Vagina (tissue), 2 donors: ENCODE data around the gene DHX29. TPM values are rescaled to one million over a fixed set of nuclear protein-coding genes. Genes with fewer than 3 reads are reported as not detected.

ENCODE experiments used
- DNase-seq, 2 donors: peaks; one replicate each; pipeline ENCODE4 v3.0.0-alpha.2; 2017; ENCODE audit errors: extremely low spot score in 2 of 2
- H3K27ac ChIP-seq: fragments of 200-600 bp; sonication (generic); one replicate; pipeline ENCODE4 v1.5.1; 2019
- H3K27me3 ChIP-seq: fragments of 200-600 bp; sonication (generic); one replicate; pipeline ENCODE4 v1.5.1; 2019
- H3K36me3 ChIP-seq, 2 donors: fragments of 200-600 bp; sonication (generic); one replicate each; pipeline ENCODE4 v1.5.1; 2017 to 2019
- H3K4me1 ChIP-seq: fragments of 200-600 bp; sonication (generic); one replicate; pipeline ENCODE4 v1.5.1; 2019
- H3K4me3 ChIP-seq, 2 donors: fragments of 200-600 bp; sonication (generic); 1 replicate in 1 of 2; 2 replicates in 1 of 2; pipeline ENCODE4 v1.5.1; 2016 to 2019
- H3K9me3 ChIP-seq: fragments of 200-600 bp; sonication (generic); one replicate; pipeline ENCODE4 v1.5.1; 2019
- POLR2A ChIP-seq, 2 donors: fragments of 450-650 bp; IDR thresholded peaks; one replicate each; pipeline ENCODE4 v1.6.1; 2017; ENCODE audit warnings: antibody characterized with exemption in 2 of 2, mild to moderate bottlenecking in 2 of 2, moderate library complexity in 2 of 2
- POLR2AphosphoS5 ChIP-seq, 2 donors: sonication (generic); formaldehyde crosslinking; IDR thresholded peaks; one replicate each; pipeline ENCODE4 v1.9.0; 2017; ENCODE audit warnings: antibody characterized with exemption in 2 of 2, mild to moderate bottlenecking in 2 of 2, low read depth in 1 of 2; ENCODE audit not compliant: insufficient read depth in 1 of 2
- intact Hi-C: fragments of 100-400 bp; cut with DNase I; formaldehyde crosslinking; loops from one replicate; pipeline ENCODE4 v1.15.1; 2023
- total RNA-seq: library from RNA; depleted of rRNA; stranded (reverse); fragments of >200 nt; gene quantifications from one replicate; pipeline ENCODE4 v1.2.3, GENCODE V29; 2016
- TF ChIP-seq, protein P1 (sequence below), 3 experiments: fragments of 450-650 bp in 2 of 3; fragments of 200-600 bp in 1 of 3; sonication (generic) in 1 of 3; IDR thresholded peaks; one replicate each; pipeline ENCODE4 v1.5.1; 2017 to 2019; ENCODE audit warnings: antibody characterized with exemption in 3 of 3, mild to moderate bottlenecking in 2 of 3, moderate library complexity in 2 of 3

Gene DHX29
- total RNA-seq, 1 donor from 2014 or later, result 19.2 TPM

DNA sequence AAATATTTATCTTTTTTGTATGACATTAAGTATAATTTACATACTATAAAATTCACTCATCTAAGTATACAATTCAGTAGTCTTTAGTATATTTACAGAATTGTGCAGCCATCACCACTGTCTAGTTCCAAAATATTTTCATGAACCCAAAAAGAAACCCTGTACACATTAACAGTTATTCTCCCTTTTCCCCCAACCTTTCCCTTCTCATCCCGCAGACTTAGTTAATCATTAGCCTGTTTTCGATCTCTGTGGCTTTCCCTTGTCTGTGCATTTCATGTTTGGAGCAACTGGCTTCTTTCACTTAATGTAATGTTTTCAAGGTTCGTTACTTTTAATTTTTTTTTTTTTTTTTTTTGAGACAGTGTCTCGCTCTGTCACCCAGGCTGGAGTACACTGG is 37.8 kb upstream of the DHX29 start:
- no peaks in the 10 kb centered on the region for H3K9me3 ChIP-seq
- H3K4me1 ChIP-seq, result no peaks in the 10 kb centered on the region
- H3K27ac ChIP-seq, result no peak overlapping the region
- H3K27me3 ChIP-seq, result no peaks in the 10 kb centered on the region
- intact Hi-C loops, result loop anchor here (10.0 kb wide), 1 partner anchor 349 kb away; no protein-coding TSS in a partner anchor
- TF ChIP-seq, protein P1, sequence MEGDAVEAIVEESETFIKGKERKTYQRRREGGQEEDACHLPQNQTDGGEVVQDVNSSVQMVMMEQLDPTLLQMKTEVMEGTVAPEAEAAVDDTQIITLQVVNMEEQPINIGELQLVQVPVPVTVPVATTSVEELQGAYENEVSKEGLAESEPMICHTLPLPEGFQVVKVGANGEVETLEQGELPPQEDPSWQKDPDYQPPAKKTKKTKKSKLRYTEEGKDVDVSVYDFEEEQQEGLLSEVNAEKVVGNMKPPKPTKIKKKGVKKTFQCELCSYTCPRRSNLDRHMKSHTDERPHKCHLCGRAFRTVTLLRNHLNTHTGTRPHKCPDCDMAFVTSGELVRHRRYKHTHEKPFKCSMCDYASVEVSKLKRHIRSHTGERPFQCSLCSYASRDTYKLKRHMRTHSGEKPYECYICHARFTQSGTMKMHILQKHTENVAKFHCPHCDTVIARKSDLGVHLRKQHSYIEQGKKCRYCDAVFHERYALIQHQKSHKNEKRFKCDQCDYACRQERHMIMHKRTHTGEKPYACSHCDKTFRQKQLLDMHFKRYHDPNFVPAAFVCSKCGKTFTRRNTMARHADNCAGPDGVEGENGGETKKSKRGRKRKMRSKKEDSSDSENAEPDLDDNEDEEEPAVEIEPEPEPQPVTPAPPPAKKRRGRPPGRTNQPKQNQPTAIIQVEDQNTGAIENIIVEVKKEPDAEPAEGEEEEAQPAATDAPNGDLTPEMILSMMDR (IDR thresholded peaks at IDR 0.05), result no peak
- no peak for TF ChIP-seq POLR2A (IDR thresholded peaks at IDR 0.05)
- TF ChIP-seq POLR2AphosphoS5 (IDR thresholded peaks at IDR 0.05; ENCODE audit: insufficient read depth in 1 of 2, low read depth in 1 of 2), result no peak
- DNase-seq, result no peak
- H3K36me3 ChIP-seq, result peaks cover 0 to 50% of the 10 kb centered on the region in 2 donors
- H3K4me3 ChIP-seq, result no peak overlapping the region

DNA sequence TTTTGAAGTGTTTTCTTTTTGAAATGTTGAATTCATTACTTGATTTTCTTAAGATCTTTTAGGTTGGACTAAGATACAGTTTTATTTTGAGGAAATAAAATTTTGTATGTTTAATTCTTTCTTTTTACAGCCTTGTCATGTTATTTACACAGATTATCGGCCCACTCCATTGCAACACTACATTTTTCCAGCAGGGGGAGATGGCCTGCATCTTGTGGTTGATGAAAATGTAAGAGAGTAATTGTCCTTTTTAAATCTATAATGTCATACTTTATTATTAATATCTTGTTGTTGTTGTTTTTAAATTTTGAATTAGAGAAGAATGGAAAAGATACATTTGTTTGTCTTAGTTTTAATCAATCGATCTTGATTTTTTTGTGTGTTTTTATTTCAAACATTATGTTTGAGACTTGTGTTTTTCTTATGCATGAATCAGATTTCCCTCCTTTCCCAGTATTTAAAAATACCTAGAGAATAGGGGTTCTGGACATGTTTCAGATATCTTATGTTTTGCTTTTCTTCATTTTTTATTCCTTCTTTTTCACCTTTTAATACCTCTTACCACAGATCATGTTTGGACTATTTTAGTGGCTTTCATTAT is 37.0 kb upstream of the DHX29 start:
- Histone ChIP-seq H3K4me3 (no peak overlapping the region), H3K27ac (peak overlapping the region; percentile 6), H3K27me3 (no peaks in the 10 kb centered on the region), H3K36me3 (peaks cover 0 to 42% of the 10 kb centered on the region in 2 donors), H3K4me1 (no peaks in the 10 kb centered on the region), H3K9me3 (no peaks in the 10 kb centered on the region)
- TF ChIP-seq, protein P1 (IDR thresholded peaks at IDR 0.05), result peak; percentile 60 to 76 (median 70)
- no peak for TF ChIP-seq POLR2AphosphoS5 (IDR thresholded peaks at IDR 0.05; ENCODE audit: insufficient read depth in 1 of 2, low read depth in 1 of 2)
- intact Hi-C loops, result loop anchor here (10.0 kb wide), 1 partner anchor 350 kb away; no protein-coding TSS in a partner anchor
- DNase-seq, result no peak

DNA sequence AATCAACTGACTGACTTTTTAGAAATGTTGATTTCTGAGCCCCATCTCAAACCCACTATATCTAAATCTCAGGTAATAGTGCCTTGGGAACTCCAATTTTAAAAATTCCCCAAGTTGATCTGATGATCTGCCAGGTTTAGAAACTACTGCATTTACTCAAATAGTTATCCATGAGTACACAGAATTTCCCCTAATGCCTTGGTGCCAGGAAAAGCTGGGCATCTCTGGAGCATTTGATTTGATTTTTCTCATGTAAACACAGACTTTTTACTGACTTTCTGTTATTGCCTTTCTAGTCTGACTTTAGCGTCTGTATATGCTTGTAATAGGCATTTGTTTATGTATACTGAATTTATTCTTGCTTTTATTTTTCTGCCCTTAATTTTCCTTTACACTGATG is 36.1 kb upstream of the DHX29 start:
- intact Hi-C loops, result loop anchor here (10.0 kb wide), 1 partner anchor 351 kb away; no protein-coding TSS in a partner anchor
- Histone ChIP-seq H3K27me3 (no peaks in the 10 kb centered on the region), H3K4me1 (no peaks in the 10 kb centered on the region), H3K36me3 (peaks cover 0 to 40% of the 10 kb centered on the region in 2 donors), H3K4me3 (no peak overlapping the region), H3K9me3 (no peaks in the 10 kb centered on the region), H3K27ac (peak overlapping the region; percentile 6)
- TF ChIP-seq, protein P1 (IDR thresholded peaks at IDR 0.05), result no peak
- TF ChIP-seq POLR2AphosphoS5 (IDR thresholded peaks at IDR 0.05; ENCODE audit: insufficient read depth in 1 of 2, low read depth in 1 of 2) (no peak), POLR2A (IDR thresholded peaks at IDR 0.05) (no peak)
- no peak for DNase-seq

DNA sequence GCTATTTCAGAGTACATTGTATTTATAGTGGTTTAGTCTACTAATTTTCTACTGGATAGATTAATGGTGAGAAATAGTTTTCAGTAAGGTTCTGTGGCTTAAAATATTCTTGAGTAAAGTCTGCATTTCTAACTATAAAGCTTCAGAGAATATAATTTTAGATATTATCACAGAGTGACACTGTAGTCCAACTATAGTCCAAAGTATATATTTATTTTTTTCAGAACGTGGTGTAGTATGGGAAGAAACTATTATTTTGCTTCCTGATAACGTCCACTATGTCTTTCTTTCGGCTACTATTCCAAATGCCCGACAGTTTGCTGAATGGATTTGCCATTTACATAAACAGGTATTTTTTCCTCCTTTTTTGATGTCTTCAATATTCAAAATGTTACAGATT is 35.6 kb upstream of the DHX29 start:
- no peak for DNase-seq
- H3K27ac ChIP-seq, result no peak overlapping the region
- TF ChIP-seq, protein P1 (IDR thresholded peaks at IDR 0.05), result no peak
- TF ChIP-seq POLR2AphosphoS5 (IDR thresholded peaks at IDR 0.05; ENCODE audit: insufficient read depth in 1 of 2, low read depth in 1 of 2), result no peak
- TF ChIP-seq POLR2A (IDR thresholded peaks at IDR 0.05), result no peak
- no peaks in the 10 kb centered on the region for H3K4me1 ChIP-seq
- peaks cover 0 to 35% of the 10 kb centered on the region in 2 donors for H3K36me3 ChIP-seq
- H3K9me3 ChIP-seq, result no peaks in the 10 kb centered on the region
- intact Hi-C loops, result loop anchor here (10.0 kb wide), 1 partner anchor 352 kb away; no protein-coding TSS in a partner anchor
- no peak overlapping the region for H3K4me3 ChIP-seq
- H3K27me3 ChIP-seq, result no peaks in the 10 kb centered on the region

DNA sequence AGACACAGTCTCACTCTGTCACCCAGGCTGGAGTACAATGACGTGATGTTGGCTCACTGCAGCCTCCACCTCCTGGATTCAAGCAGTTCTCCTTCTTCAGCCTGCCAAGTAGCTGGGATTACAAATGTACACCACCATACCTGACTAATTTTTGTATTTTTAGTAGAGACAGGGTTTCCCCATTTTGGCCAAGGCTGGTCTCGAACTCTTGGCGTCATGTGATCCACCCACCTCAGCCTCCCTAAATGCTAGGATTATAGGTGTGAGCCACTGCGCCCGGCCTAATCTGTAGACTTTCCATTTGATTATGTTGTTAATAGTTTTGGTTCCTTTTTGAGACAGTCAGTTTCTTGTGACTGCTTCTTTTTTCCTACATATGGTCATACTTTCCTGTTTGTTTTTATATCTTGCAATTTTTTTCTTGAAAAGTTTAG is 31.3 kb upstream of the DHX29 start:
- H3K27ac ChIP-seq, result no peak overlapping the region
- H3K36me3 ChIP-seq, result peaks cover 0 to 8% of the 10 kb centered on the region in 2 donors
- no peaks in the 10 kb centered on the region for H3K9me3 ChIP-seq
- no peaks in the 10 kb centered on the region for H3K4me1 ChIP-seq
- TF ChIP-seq POLR2AphosphoS5 (IDR thresholded peaks at IDR 0.05; ENCODE audit: insufficient read depth in 1 of 2, low read depth in 1 of 2), result no peak
- TF ChIP-seq, protein P1 (IDR thresholded peaks at IDR 0.05), result no peak
- TF ChIP-seq POLR2A (IDR thresholded peaks at IDR 0.05), result no peak
- no peak overlapping the region for H3K4me3 ChIP-seq
- DNase-seq, result no peak
- intact Hi-C loops, result no loop called here
- no peaks in the 10 kb centered on the region for H3K27me3 ChIP-seq
